Caco-2 (cell line): ENCODE measurements around the gene RHBDF2. TPM values are rescaled to one million over a fixed set of nuclear protein-coding genes. Genes with fewer than 3 reads are reported as not detected.

ENCODE experiments used
- BruUV-seq: library from RNA; stranded (reverse); fragments of 400-500 nt; replicated peaks from 2 replicates; lab custom pipeline; 2021; lab: Mats Ljungman, UMichigan
- CTCF ChIA-PET: fragments of 300-600 bp; sonication (Branson Sonifier 250); formaldehyde crosslinking; loops from one replicate; lab custom pipeline; 2022; ENCODE audit warnings: antibody characterized with exemption; lab: Charles Lee
- POLR2A ChIA-PET: fragments of 300-600 bp; sonication (Branson Sonifier 250); formaldehyde crosslinking; loops from one replicate; lab custom pipeline; 2022; ENCODE audit warnings: antibody characterized with exemption; lab: Charles Lee
- DNase-seq, 2 experiments: peaks; one replicate each; pipeline versions ENCODE4 v3.0.0 to v3.0.0-alpha.2; 2020 to 2022
- H3K27me3 ChIP-seq: replicated peaks from 2 replicates; pipeline ENCODE4 v1.6.0; 2011; ENCODE audit warnings: low read length; ENCODE audit not compliant: control insufficient read depth, insufficient read depth
- H3K36me3 ChIP-seq: 2 replicates; pipeline ENCODE4 v1.5.1; 2011; ENCODE audit warnings: low read length; ENCODE audit not compliant: control insufficient read depth, insufficient read depth
- H3K4me1 ChIP-seq: fragments of 250-450 bp; sonication (Bioruptor Pico); 2 replicates; pipeline ENCODE4 v1.5.1; 2020; ENCODE audit warnings: mild to moderate bottlenecking
- H3K4me3 ChIP-seq: 2 replicates; pipeline ENCODE4 v1.5.1; 2011; ENCODE audit warnings: low read depth, mild to moderate bottlenecking, control low read depth, low read length
- H3K9me3 ChIP-seq: fragments of 250-450 bp; sonication (Bioruptor Pico); 2 replicates; pipeline ENCODE4 v1.5.1; 2020; ENCODE audit warnings: mild to moderate bottlenecking, moderate library complexity
- H3K27ac Mint-ChIP-seq: one replicate; pipeline ENCODE4 v1.8.0; 2022; ENCODE audit warnings: mixed read lengths; ENCODE audit not compliant: unreplicated experiment
- H3K27me3 Mint-ChIP-seq: one replicate; pipeline ENCODE4 v1.8.0; 2022; ENCODE audit warnings: mixed read lengths; ENCODE audit not compliant: insufficient read depth, unreplicated experiment
- H3K36me3 Mint-ChIP-seq: one replicate; pipeline ENCODE4 v1.8.0; 2022; ENCODE audit warnings: mild to moderate bottlenecking, mixed read lengths; ENCODE audit not compliant: insufficient read depth, unreplicated experiment
- H3K4me1 Mint-ChIP-seq: one replicate; pipeline ENCODE4 v1.8.0; 2022; ENCODE audit warnings: low read depth, mixed read lengths; ENCODE audit not compliant: unreplicated experiment
- H3K4me3 Mint-ChIP-seq: one replicate; pipeline ENCODE4 v1.8.0; 2022; ENCODE audit warnings: mild to moderate bottlenecking, moderate library complexity, mixed read lengths; ENCODE audit not compliant: unreplicated experiment
- H3K9me3 Mint-ChIP-seq: one replicate; pipeline ENCODE4 v1.8.0; 2022; ENCODE audit warnings: mixed read lengths; ENCODE audit not compliant: unreplicated experiment
- intact Hi-C: fragments of 100-400 bp; cut with micrococcal nuclease; formaldehyde crosslinking; loops from one replicate; pipeline ENCODE4 v1.10.0; 2022; ENCODE audit not compliant: unreplicated experiment
- total RNA-seq: library from RNA; stranded (reverse); gene quantifications from 2 replicates; pipeline ENCODE4 v1.2.3, GENCODE V29; 2022
- TF ChIP-seq, protein P1 (sequence below), 2 experiments: fragments of 200-600 bp in 1 of 2; IDR thresholded peaks; 1 replicate in 1 of 2; 2 replicates in 1 of 2; pipeline versions ENCODE4 v1.5.1 to v1.8.0; 2011 to 2022; ENCODE audit warnings: antibody characterized with exemption in 1 of 2, control low read depth in 1 of 2, inconsistent platforms in 1 of 2, low read depth in 1 of 2, low read length in 1 of 2, mild to moderate bottlenecking in 1 of 2, moderate library complexity in 1 of 2; ENCODE audit not compliant: insufficient read depth in 1 of 2, severe bottlenecking in 1 of 2, unreplicated experiment in 1 of 2

RHBDF2 gene
- total RNA-seq, 1 experiment from 2014 or later, result 33.8 TPM

DNA sequence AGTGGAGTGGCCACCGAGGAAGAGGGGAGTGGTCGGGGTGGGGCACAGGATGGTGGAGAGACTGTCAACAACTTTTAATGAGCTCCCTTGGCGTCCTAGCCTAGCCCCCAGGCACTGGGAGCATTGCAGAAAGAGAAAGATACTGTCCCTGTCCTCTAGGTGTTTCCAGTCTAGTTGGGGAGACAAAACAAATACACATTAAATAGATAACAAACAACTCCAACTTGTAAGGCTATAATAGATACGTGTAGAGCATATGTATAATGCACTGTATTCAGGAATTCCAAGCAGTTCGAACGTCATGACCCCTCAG, 47.8 kb downstream of the RHBDF2 start:
- ChIA-PET POLR2A (interaction anchor here (1.1 to 1.5 kb wide), 2 partner anchors 45 to 104 kb away, joined by 3 to 5 read pairs; no protein-coding TSS in a partner anchor), CTCF (interaction anchor here (0.9 to 1.7 kb wide), 3 partner anchors 9 to 367 kb away, joined by 3 to 4 read pairs (median 4); no protein-coding TSS in a partner anchor)
- no peaks in the 10 kb centered on the region for H3K27me3 Mint-ChIP-seq
- H3K27ac Mint-ChIP-seq, result peak overlapping the region; percentile 27
- no TSS peak for BruUV-seq
- TF ChIP-seq, protein P1, sequence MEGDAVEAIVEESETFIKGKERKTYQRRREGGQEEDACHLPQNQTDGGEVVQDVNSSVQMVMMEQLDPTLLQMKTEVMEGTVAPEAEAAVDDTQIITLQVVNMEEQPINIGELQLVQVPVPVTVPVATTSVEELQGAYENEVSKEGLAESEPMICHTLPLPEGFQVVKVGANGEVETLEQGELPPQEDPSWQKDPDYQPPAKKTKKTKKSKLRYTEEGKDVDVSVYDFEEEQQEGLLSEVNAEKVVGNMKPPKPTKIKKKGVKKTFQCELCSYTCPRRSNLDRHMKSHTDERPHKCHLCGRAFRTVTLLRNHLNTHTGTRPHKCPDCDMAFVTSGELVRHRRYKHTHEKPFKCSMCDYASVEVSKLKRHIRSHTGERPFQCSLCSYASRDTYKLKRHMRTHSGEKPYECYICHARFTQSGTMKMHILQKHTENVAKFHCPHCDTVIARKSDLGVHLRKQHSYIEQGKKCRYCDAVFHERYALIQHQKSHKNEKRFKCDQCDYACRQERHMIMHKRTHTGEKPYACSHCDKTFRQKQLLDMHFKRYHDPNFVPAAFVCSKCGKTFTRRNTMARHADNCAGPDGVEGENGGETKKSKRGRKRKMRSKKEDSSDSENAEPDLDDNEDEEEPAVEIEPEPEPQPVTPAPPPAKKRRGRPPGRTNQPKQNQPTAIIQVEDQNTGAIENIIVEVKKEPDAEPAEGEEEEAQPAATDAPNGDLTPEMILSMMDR (IDR thresholded peaks at IDR 0.05; ENCODE audit: insufficient read depth in 1 of 2, low read depth in 1 of 2, low read length in 1 of 2, severe bottlenecking in 1 of 2, unreplicated experiment in 1 of 2), result no peak
- intact Hi-C loops, result no loop called here
- no peaks in the 10 kb centered on the region for H3K9me3 ChIP-seq
- peaks cover 7% of the 10 kb centered on the region for H3K4me1 Mint-ChIP-seq
- peak overlapping the region; percentile 65 for H3K4me3 Mint-ChIP-seq
- H3K27me3 ChIP-seq, result no peaks in the 10 kb centered on the region
- H3K9me3 Mint-ChIP-seq, result no peaks in the 10 kb centered on the region
- H3K36me3 Mint-ChIP-seq, result peaks cover 5% of the 10 kb centered on the region
- peak overlapping the region; percentile 90 for H3K4me3 ChIP-seq
- 0 out of 2 replicates have a peak, but pooled peaks cover 5% of the 10 kb centered on the region for H3K4me1 ChIP-seq
- H3K36me3 ChIP-seq, result no peaks in the 10 kb centered on the region; the same call in 1 of the 2 replicates
- no peak for DNase-seq

DNA sequence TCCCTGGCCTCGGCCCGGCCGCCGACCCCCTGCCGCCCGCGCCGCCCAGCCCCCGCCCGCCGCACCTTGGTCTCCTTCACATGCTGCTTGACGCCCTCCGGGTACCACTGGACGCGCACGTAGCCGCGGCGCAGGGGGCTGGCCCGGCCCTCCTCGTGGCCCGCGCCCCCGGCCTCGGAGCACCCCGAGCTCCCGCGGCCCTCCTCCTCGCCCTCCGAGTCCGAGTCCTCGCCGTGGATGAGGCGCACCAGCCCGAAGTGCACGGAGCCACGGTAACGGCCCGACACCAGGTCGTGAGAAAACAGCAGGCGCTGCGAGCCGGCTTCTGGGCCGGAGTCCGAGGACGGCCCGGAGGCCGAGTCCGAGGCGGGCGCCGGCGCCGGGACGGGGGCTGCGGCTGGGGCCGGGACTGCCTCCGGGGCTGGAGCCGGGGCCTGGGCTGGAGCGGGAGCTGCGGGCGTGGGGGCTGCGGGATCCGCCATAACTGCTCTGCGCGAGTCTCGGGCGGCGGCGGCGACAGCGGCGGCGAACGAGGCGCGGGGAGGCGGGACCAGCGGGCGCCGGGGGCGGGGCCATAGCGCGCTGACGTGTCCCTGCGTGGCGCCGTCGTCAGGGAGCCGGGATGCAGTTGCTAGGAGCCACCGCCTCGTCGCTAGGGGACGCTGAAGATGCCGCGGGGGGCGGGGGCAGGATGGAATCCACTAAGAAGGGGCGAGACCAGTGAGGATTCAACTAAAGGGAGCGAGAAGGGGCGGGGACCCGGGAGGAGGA, 48.4 kb downstream of the RHBDF2 start, which contains the start of gene UBE2O:
TSS of gene UBE2O (minus strand) at position 493 of the 771 bp plus-strand sequence. CDS start at position 482, 11 bp downstream.
- Mint-ChIP-seq H3K27ac (peak within 1 kb of the TSS; percentile 61), H3K4me1 (peaks cover 7% of the 10 kb centered on the region), H3K27me3 (no peaks in the 10 kb centered on the region), H3K9me3 (no peaks in the 10 kb centered on the region), H3K4me3 (peak within 1 kb of the TSS; percentile 65), H3K36me3 (peaks cover 5% of the 10 kb centered on the region)
- CTCF ChIA-PET, result interaction anchor here (0.8 to 1.7 kb wide), 5 partner anchors 9 to 366 kb away, joined by 3 to 8 read pairs (median 4); no protein-coding TSS in a partner anchor
- intact Hi-C loops, result no loop called here
- H3K9me3 ChIP-seq, result no peaks in the 10 kb centered on the region
- BruUV-seq, result no TSS peak
- no peaks in the 10 kb centered on the region for H3K27me3 ChIP-seq
- 0 out of 2 replicates have a peak, but pooled peaks cover 5% of the 10 kb centered on the region for H3K4me1 ChIP-seq
- TF ChIP-seq, protein P1 (IDR thresholded peaks at IDR 0.05; ENCODE audit: insufficient read depth in 1 of 2, low read depth in 1 of 2, low read length in 1 of 2, severe bottlenecking in 1 of 2, unreplicated experiment in 1 of 2), result peak; percentile 41 to 63
- H3K4me3 ChIP-seq, result peak within 1 kb of the TSS; percentile 90
- DNase-seq, result peak; percentile 92 to 96
- POLR2A ChIA-PET, result interaction anchor here (1.5 kb wide), 1 partner anchor 104 kb away, joined by 3 read pairs; no protein-coding TSS in a partner anchor
- H3K36me3 ChIP-seq, result no peaks in the 10 kb centered on the region; the same call in 1 of the 2 replicates

DNA sequence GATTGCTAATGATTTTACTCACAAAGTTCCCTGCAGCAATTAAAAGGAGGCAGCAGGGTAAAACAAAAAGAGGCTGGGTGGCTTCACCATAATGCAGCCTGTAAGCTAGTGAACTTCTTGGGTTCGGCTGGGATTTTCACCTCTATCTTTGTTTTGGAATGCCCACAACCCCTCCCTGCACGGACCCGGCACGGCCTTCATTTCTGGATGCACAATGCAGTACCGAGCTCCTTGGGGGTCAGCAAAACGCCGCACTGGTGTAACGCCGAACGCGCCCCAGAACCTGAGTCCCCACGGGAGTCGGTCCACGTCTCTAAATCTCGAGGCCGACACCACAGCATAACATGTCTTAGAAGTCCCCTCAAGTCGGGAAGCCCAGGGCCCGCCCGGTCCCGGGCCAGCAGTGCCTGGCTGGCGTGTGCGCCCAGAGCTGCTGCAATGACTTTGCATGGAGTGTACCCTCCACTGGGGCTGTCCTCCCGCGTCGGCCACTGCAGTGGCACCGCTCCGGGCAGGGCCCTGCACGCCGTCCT, 49.0 kb downstream of the RHBDF2 start:
- ChIA-PET POLR2A (interaction anchor here (0.5 to 1.5 kb wide), 2 partner anchors 105 to 181 kb away, joined by 3 read pairs; no protein-coding TSS in a partner anchor), CTCF (interaction anchor here (0.6 to 0.9 kb wide), 4 partner anchors 44 to 1858 kb away, joined by 3 to 8 read pairs (median 3); partner anchors contain the start of genes ACOX1 and TEN1)
- H3K4me3 ChIP-seq, result peak overlapping the region; percentile 90
- no peaks in the 10 kb centered on the region; the same call in 1 of the 2 replicates for H3K36me3 ChIP-seq
- no peaks in the 10 kb centered on the region for H3K27me3 ChIP-seq
- H3K4me1 Mint-ChIP-seq, result peaks cover 7% of the 10 kb centered on the region
- no peaks in the 10 kb centered on the region for H3K9me3 Mint-ChIP-seq
- no peaks in the 10 kb centered on the region for H3K27me3 Mint-ChIP-seq
- BruUV-seq, result no TSS peak
- intact Hi-C loops, result no loop called here
- H3K4me3 Mint-ChIP-seq, result peak overlapping the region; percentile 65
- TF ChIP-seq, protein P1 (IDR thresholded peaks at IDR 0.05; ENCODE audit: insufficient read depth in 1 of 2, low read depth in 1 of 2, low read length in 1 of 2, severe bottlenecking in 1 of 2, unreplicated experiment in 1 of 2), result no peak
- DNase-seq, result no peak
- peaks cover 5% of the 10 kb centered on the region for H3K36me3 Mint-ChIP-seq
- H3K9me3 ChIP-seq, result no peaks in the 10 kb centered on the region
- H3K4me1 ChIP-seq, result peaks cover 6% of the 10 kb centered on the region
- H3K27ac Mint-ChIP-seq, result peak overlapping the region; percentile 61
